Neuronal stem cell (in vitro differentiated cells): ENCODE measurements around the gene RAP1GAP.

Source experiments
- DNase-seq: peaks from one replicate; pipeline ENCODE4 v3.0.0-alpha.2; 2013; ENCODE audit warnings: low spot score
- H2AFZ ChIP-seq: one replicate; pipeline ENCODE4 v1.6.1; 2013; ENCODE audit warnings: mild to moderate bottlenecking, low read length, inconsistent platforms
- H2AK5ac ChIP-seq: 2 replicates; pipeline ENCODE4 v1.6.1; 2013; ENCODE audit warnings: low read depth, mild to moderate bottlenecking, inconsistent platforms, low read length, moderate library complexity, mixed read lengths
- H2BK120ac ChIP-seq: 2 replicates; pipeline ENCODE4 v1.6.1; 2013; ENCODE audit warnings: low read depth, mild to moderate bottlenecking, inconsistent platforms, low read length, moderate library complexity, mixed read lengths
- H2BK12ac ChIP-seq: one replicate; pipeline ENCODE4 v1.6.1; 2013; ENCODE audit warnings: low read length, inconsistent platforms
- H2BK15ac ChIP-seq: 2 replicates; pipeline ENCODE4 v1.6.1; 2013; ENCODE audit warnings: mild to moderate bottlenecking, low read length, inconsistent platforms, mixed read lengths
- H2BK5ac ChIP-seq: one replicate; pipeline ENCODE4 v1.6.1; 2013; ENCODE audit warnings: inconsistent platforms, mild to moderate bottlenecking, low read length, moderate library complexity
- H3K14ac ChIP-seq: one replicate; pipeline ENCODE4 v1.6.1; 2013; ENCODE audit warnings: low read length, inconsistent platforms
- H3K18ac ChIP-seq: 2 replicates; pipeline ENCODE4 v1.6.1; 2013; ENCODE audit warnings: low read length, inconsistent platforms
- H3K23ac ChIP-seq: 2 replicates; pipeline ENCODE4 v1.6.1; 2013; ENCODE audit warnings: low read depth, mild to moderate bottlenecking, mixed read lengths, low read length, inconsistent platforms; ENCODE audit not compliant: poor library complexity
- H3K27ac ChIP-seq: replicated peaks from 3 replicates; pipeline ENCODE4 v1.5.1; 2013; ENCODE audit warnings: low read length, inconsistent platforms
- H3K27me3 ChIP-seq, 3 experiments: 2 replicates each; pipeline ENCODE4 v1.6.1; 2013; ENCODE audit warnings: low read length in 3 of 3, mild to moderate bottlenecking in 2 of 3, inconsistent platforms in 1 of 3, low read depth in 1 of 3, mixed read lengths in 1 of 3, moderate library complexity in 1 of 3; ENCODE audit not compliant: control insufficient read depth in 3 of 3, insufficient read depth in 3 of 3
- H3K36me3 ChIP-seq, 2 donors: replicated peaks in 1 of 2; 2 replicates each; pipeline ENCODE4 v1.6.1; 2013; ENCODE audit warnings: low read length in 2 of 2; ENCODE audit not compliant: control insufficient read depth in 2 of 2, insufficient read depth in 2 of 2
- H3K4ac ChIP-seq: 2 replicates; pipeline ENCODE4 v1.6.1; 2013; ENCODE audit warnings: inconsistent platforms, mild to moderate bottlenecking, low read length, moderate library complexity
- H3K4me1 ChIP-seq, 2 donors: 1 replicate in 1 of 2; 2 replicates in 1 of 2; pipeline ENCODE4 v1.6.1; 2013; ENCODE audit warnings: low read length in 2 of 2, low read depth in 1 of 2; ENCODE audit not compliant: control insufficient read depth in 2 of 2, insufficient read depth in 1 of 2
- H3K4me2 ChIP-seq: one replicate; pipeline ENCODE4 v1.6.1; 2013; ENCODE audit warnings: mild to moderate bottlenecking, low read length, inconsistent platforms; ENCODE audit not compliant: insufficient read depth, poor library complexity, severe bottlenecking
- H3K4me3 ChIP-seq, 2 donors: 2 replicates each; pipeline ENCODE4 v1.5.1; 2013; ENCODE audit warnings: low read length in 2 of 2, mild to moderate bottlenecking in 2 of 2, inconsistent platforms in 1 of 2, moderate library complexity in 1 of 2
- H3K79me1 ChIP-seq: one replicate; pipeline ENCODE4 v1.6.1; 2013; ENCODE audit warnings: low read depth, mild to moderate bottlenecking, inconsistent platforms, low read length, moderate library complexity
- H3K9ac ChIP-seq: one replicate; pipeline ENCODE4 v1.6.1; 2013; ENCODE audit warnings: mild to moderate bottlenecking, low read depth, low read length, inconsistent platforms; ENCODE audit not compliant: poor library complexity
- H3K9me3 ChIP-seq, 2 donors: replicated peaks in 1 of 2; 2 replicates each; pipeline versions ENCODE3 to v1.6.1; 2013; ENCODE audit warnings: low read length in 2 of 2, mild to moderate bottlenecking in 2 of 2, inconsistent platforms in 1 of 2, low read depth in 1 of 2, mixed read lengths in 1 of 2, moderate library complexity in 1 of 2; ENCODE audit not compliant: control insufficient read depth in 2 of 2, insufficient read depth in 1 of 2
- H4K8ac ChIP-seq: one replicate; pipeline ENCODE4 v1.6.1; 2013; ENCODE audit warnings: low read depth, mild to moderate bottlenecking, inconsistent platforms, low read length, moderate library complexity
- H4K91ac ChIP-seq: one replicate; pipeline ENCODE4 v1.6.1; 2013; ENCODE audit warnings: low read length, low read depth, mild to moderate bottlenecking, inconsistent platforms; ENCODE audit not compliant: poor library complexity
- WGBS, 2 donors: extraction: QIAGEN DNeasy Blood & Tissue Kit; methylation state at CpG; one replicate each; pipeline ENCODE4 v1.1.7; 2013; ENCODE audit warnings: missing lambda C conversion rate in 2 of 2, mixed read lengths in 1 of 2; ENCODE audit not compliant: insufficient read length in 2 of 2, insufficient replicate concordance in 1 of 2; ENCODE audit errors: extremely low coverage in 2 of 2; 5-methylcytosine and 5-hydroxymethylcytosine counted together

The RAP1GAP gene

DNA sequence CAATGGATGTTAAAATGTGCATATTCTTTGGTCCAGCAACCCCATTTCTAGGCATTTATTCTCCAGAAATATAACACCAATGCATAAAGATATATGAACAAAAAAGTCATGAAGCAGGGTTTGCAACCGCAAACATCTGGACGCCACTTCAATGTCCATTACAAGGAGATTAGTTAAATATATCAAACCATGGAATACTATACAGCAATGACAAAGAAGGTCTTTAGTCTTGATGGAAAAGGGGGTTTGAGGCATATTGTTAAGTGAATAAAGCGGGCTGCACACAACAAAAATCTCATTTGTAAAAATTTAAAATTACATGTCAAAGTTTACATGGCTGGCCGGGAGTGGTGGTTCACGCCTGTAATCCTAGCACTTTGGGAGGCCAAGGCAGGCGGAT is 31.6 kb downstream of the RAP1GAP start:
- H3K4me1 ChIP-seq: peaks cover 4% of the 10 kb centered on the region in 2 donors
- no peak overlapping the region for H3K9ac ChIP-seq
- H3K36me3 ChIP-seq: no peaks in the 10 kb centered on the region
- H3K18ac ChIP-seq: no peak overlapping the region
- no peak overlapping the region for H2AK5ac ChIP-seq
- H3K27ac ChIP-seq: no peak overlapping the region
- H3K79me1 ChIP-seq: peaks cover 2% of the 10 kb centered on the region
- no peaks in the 10 kb centered on the region for H3K9me3 ChIP-seq
- H3K23ac ChIP-seq: no peak overlapping the region
- H3K14ac ChIP-seq: no peak overlapping the region
- H2BK15ac ChIP-seq: no peak overlapping the region
- no peak overlapping the region for H3K4ac ChIP-seq
- no peak overlapping the region for H2BK5ac ChIP-seq
- H3K4me2 ChIP-seq: no peak overlapping the region
- WGBS, 2 donors: no CpG with 5 or more reads among the region's 6 CpGs
- peaks cover 0 to 17% (median 0%) of the 10 kb centered on the region in 3 experiments for H3K27me3 ChIP-seq
- no peak for DNase-seq
- H2BK120ac ChIP-seq: no peak overlapping the region
- H3K4me3 ChIP-seq: no peak overlapping the region
- no peak overlapping the region for H2AFZ ChIP-seq
- H4K8ac ChIP-seq: no peak overlapping the region
- no peak overlapping the region for H4K91ac ChIP-seq
- H2BK12ac ChIP-seq: no peak overlapping the region

DNA sequence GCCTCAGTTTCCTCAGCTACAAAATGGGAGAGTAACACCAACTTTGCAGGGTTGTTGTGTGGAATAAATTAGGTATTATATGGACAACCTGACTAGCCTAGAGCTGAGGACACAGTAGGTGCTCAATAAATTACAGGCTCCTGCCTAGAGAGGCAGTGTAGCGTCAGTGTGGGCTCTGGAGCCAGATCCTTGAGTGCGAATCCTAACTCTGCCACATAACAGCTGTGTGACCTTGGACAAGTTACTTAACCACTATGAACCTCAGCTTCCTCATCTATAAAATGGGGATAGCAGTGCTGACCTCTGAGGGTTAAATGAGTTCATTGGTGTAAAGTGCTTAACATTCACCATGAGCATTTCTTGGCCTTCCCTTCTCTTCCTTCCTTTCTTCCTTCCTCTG is 33.1 kb downstream of the RAP1GAP start:
- H3K27me3 ChIP-seq: peaks cover 0 to 17% (median 0%) of the 10 kb centered on the region in 3 experiments
- no peak overlapping the region for H2AFZ ChIP-seq
- no peak overlapping the region for H3K4me3 ChIP-seq
- H4K8ac ChIP-seq: no peak overlapping the region
- WGBS, 2 donors: no CpG with 5 or more reads among the region's 2 CpGs
- H3K23ac ChIP-seq: no peak overlapping the region
- no peak overlapping the region for H3K14ac ChIP-seq
- peaks cover 2% of the 10 kb centered on the region for H3K79me1 ChIP-seq
- H3K4ac ChIP-seq: no peak overlapping the region
- H3K18ac ChIP-seq: no peak overlapping the region
- no peak overlapping the region for H2BK15ac ChIP-seq
- H3K9me3 ChIP-seq: no peaks in the 10 kb centered on the region
- H2BK12ac ChIP-seq: no peak overlapping the region
- peaks cover 13 to 15% of the 10 kb centered on the region in 2 donors for H3K4me1 ChIP-seq
- no peak overlapping the region for H4K91ac ChIP-seq
- H3K27ac ChIP-seq: no peak overlapping the region
- no peak overlapping the region for H2AK5ac ChIP-seq
- H2BK5ac ChIP-seq: no peak overlapping the region
- no peak overlapping the region for H2BK120ac ChIP-seq
- H3K4me2 ChIP-seq: no peak overlapping the region
- DNase-seq: no peak
- H3K36me3 ChIP-seq: no peaks in the 10 kb centered on the region
- H3K9ac ChIP-seq: no peak overlapping the region

DNA sequence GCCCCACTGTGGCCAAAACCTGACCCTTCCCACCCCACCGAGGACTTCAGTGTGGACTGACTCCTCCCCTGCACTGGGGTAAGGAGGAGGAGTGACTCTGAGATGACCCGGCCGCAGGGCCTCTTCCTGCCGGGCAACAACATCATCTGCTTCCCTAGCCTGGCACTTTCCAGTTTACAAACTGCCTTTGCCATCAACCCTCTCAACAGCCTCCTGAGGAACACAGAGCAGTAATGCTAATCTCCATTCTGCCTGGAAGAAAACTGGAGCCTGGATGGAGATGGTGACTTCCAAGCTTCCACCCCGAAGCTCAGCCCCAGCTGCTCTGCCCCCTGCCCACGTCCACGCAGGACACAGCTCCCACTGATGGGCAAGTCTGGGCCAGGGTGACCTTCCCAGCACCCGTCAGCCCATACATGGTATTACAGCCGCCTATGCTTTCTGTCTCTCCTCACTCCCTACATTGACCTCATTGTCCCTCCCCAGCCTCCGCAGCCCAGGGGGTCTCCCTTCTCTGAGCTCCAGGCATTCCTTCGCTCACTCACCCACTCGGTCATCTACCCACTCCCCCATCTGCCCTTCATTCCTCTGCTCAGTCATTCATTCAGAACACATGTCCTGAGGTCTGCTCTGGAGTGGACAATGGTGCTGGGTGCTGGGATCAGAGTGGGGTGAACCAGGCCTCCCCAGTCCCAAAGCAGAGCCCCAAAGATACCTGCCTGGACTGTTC is 34.2 kb downstream of the RAP1GAP start:
- peak overlapping the region; percentile 44 for H3K18ac ChIP-seq
- peaks cover 2% of the 10 kb centered on the region for H3K79me1 ChIP-seq
- H3K4me1 ChIP-seq: peaks cover 16 to 21% of the 10 kb centered on the region in 2 donors
- H3K9ac ChIP-seq: no peak overlapping the region
- H2BK12ac ChIP-seq: no peak overlapping the region
- H3K23ac ChIP-seq: no peak overlapping the region
- H2BK15ac ChIP-seq: peak overlapping the region; percentile 38
- H2BK5ac ChIP-seq: no peak overlapping the region
- H4K8ac ChIP-seq: peak overlapping the region; percentile 67
- H3K14ac ChIP-seq: no peak overlapping the region
- H4K91ac ChIP-seq: no peak overlapping the region
- no peak overlapping the region for H3K4me2 ChIP-seq
- no peak overlapping the region for H2AK5ac ChIP-seq
- peaks cover 0 to 9% (median 0%) of the 10 kb centered on the region in 3 experiments for H3K27me3 ChIP-seq
- no peaks in the 10 kb centered on the region for H3K36me3 ChIP-seq
- no peaks in the 10 kb centered on the region for H3K9me3 ChIP-seq
- no peak for DNase-seq
- H2AFZ ChIP-seq: no peak overlapping the region
- no peak overlapping the region for H3K4ac ChIP-seq
- no peak overlapping the region for H3K4me3 ChIP-seq
- peak overlapping the region; percentile 57 for H2BK120ac ChIP-seq
- no CpG with 5 or more reads among the region's 12 CpGs for WGBS, 2 donors
- no peak overlapping the region for H3K27ac ChIP-seq

DNA sequence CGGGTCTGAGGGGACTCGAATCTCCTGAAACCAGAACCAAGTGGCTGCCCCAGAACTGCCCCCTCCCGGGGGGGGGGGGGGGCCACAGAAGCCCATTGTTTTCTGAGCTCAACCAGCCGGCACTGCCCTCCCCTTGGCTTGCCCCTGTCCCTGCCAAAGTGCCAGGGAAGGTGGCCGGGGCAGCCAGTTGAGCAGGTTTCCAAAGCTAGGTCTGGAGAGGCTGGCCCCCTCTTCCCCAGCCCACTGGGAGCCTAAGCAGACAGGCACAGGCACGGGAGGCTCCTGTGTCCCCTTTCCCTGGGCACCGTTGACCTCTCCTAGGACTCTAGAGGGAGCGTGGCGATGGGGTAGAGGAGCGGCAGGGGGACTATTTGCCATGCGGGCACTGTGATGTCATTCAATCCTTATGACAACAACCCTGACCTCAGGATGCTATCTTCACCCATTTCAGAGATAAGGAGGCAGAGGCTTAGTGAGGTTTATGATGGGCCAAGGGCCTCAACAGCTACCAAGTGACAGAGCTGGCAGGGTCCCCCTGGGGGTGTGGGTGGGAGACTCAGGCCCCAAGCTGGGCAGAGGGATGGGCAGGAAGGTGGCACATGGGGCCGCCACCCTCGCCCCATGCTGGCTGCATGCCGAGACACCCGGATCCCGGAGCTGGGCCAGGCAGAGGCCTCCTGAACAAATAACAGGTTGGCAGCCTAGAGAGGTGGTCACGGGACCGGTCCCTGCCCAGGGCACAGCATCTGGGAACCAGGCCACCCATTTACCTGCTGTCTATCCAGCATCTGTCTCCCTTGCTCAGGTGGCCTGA is 35.0 kb downstream of the RAP1GAP start:
- no peak overlapping the region for H3K4ac ChIP-seq
- H3K4me3 ChIP-seq: no peak overlapping the region
- H3K79me1 ChIP-seq: peaks cover 2% of the 10 kb centered on the region
- WGBS, 2 donors: no CpG with 5 or more reads among the region's 18 CpGs
- no peak overlapping the region for H4K8ac ChIP-seq
- no peak overlapping the region for H4K91ac ChIP-seq
- H3K27ac ChIP-seq: no peak overlapping the region
- H3K9me3 ChIP-seq: no peaks in the 10 kb centered on the region
- H3K36me3 ChIP-seq: no peaks in the 10 kb centered on the region
- peak overlapping the region; percentile 68 for H2BK5ac ChIP-seq
- peaks cover 0 to 8% (median 0%) of the 10 kb centered on the region in 3 experiments for H3K27me3 ChIP-seq
- peak overlapping the region; percentile 38 for H2BK15ac ChIP-seq
- H3K9ac ChIP-seq: no peak overlapping the region
- H3K4me2 ChIP-seq: no peak overlapping the region
- peak overlapping the region; percentile 80 for H2AK5ac ChIP-seq
- no peak overlapping the region for H3K14ac ChIP-seq
- H3K18ac ChIP-seq: peak overlapping the region; percentile 61
- no peak overlapping the region for H3K23ac ChIP-seq
- no peak overlapping the region for H2AFZ ChIP-seq
- peak overlapping the region; percentile 57 for H2BK120ac ChIP-seq
- DNase-seq: no peak
- H3K4me1 ChIP-seq: peaks cover 16 to 21% of the 10 kb centered on the region in 2 donors
- no peak overlapping the region for H2BK12ac ChIP-seq
